ENCODE data around the gene RAMACL.

DNA sequence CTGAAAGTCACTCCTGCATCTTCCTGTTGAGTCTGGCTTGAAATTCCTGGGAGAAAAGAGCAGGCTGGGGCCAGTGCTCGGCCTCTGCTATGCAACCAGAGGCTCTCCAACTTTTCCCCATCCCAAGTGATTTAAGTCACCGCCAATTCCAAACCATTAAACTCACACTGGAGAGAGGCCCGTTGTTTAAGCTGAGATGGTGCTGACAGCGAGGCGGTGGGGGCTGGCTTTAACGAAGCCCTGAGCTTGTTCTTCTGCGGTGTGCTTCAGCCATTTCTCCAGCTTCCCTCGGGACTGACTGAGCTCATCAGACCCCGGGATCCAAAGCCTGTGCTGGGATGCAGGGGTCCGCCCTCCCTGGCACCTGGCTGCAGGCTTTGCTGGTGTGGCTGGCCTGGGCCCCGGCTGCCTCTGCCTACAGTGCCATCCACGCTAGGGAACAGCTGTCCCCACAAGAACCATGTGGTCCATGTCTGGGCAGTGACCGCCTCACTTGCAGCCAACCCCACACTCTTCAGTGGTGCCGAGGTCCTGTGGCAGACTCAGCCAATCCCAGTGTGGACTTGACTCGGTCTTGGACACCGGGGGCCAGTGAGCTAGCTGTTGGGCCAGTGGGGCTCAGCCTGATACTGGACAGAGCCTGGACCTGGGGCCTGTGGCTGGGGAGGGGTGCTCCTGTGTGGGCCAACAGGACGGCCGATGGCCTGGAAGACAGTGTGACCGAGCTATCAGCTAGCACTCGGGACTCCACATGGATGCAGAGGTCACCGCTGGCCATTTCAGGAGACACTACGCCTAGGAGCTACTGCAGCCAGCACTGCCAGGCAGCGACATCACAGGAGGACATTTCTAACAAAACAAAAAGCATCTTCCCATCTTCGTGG, 21.2 kb downstream of the RAMACL start:
- TF ChIP-seq, protein P1, sequence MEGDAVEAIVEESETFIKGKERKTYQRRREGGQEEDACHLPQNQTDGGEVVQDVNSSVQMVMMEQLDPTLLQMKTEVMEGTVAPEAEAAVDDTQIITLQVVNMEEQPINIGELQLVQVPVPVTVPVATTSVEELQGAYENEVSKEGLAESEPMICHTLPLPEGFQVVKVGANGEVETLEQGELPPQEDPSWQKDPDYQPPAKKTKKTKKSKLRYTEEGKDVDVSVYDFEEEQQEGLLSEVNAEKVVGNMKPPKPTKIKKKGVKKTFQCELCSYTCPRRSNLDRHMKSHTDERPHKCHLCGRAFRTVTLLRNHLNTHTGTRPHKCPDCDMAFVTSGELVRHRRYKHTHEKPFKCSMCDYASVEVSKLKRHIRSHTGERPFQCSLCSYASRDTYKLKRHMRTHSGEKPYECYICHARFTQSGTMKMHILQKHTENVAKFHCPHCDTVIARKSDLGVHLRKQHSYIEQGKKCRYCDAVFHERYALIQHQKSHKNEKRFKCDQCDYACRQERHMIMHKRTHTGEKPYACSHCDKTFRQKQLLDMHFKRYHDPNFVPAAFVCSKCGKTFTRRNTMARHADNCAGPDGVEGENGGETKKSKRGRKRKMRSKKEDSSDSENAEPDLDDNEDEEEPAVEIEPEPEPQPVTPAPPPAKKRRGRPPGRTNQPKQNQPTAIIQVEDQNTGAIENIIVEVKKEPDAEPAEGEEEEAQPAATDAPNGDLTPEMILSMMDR (conservative IDR thresholded peaks at IDR 0.05; ENCODE audit: low read length): no peak
- no peak for TF ChIP-seq EZH2phosphoT487 (IDR thresholded peaks at IDR 0.05; ENCODE audit: borderline replicate concordance, low read depth, low read length)
